GM12892 (cell line): ENCODE data around the gene LIG1.

ENCODE experiments used
- POLR2A ChIP-seq: IDR thresholded peaks from 2 replicates; pipeline ENCODE4 v1.6.1; 2011; ENCODE audit warnings: low read depth, low read length, control low read depth
- TAF1 ChIP-seq: IDR thresholded peaks from 2 replicates; pipeline ENCODE4 v1.6.1; 2011; ENCODE audit warnings: low read depth, mild to moderate bottlenecking, control low read depth, low read length, borderline replicate concordance

GRCh38 chr19:48111280-48111679 is 58.9 kb downstream of the LIG1 start:
- TF ChIP-seq TAF1, result no peak
- no peak for TF ChIP-seq POLR2A
